IMR-90 (cell line): ENCODE data around the gene HMX2. TPM values are rescaled to one million over a fixed set of nuclear protein-coding genes. Genes with fewer than 3 reads are reported as not detected.

Source experiments
- ATAC-seq: fragments of 200-7000 bp; cut with Tn5 transposase; 2 replicates; pipeline ENCODE4 v1.9.1; 2020; ENCODE audit warnings: low read depth, mild to moderate bottlenecking, moderate library complexity
- BruUV-seq: library from RNA; stranded (reverse); fragments of 400-500 nt; replicated peaks from 2 replicates; lab custom pipeline; 2021; lab: Mats Ljungman, UMichigan
- CTCF ChIA-PET: fragments of 300-600 bp; formaldehyde crosslinking; extraction: SDS; loops from one replicate; lab custom pipeline; 2021; ENCODE audit warnings: antibody characterized with exemption; lab: Yijun Ruan, JAX
- POLR2A ChIA-PET: fragments of 300-600 bp; sonication (Branson Sonifier 250); formaldehyde crosslinking; loops from one replicate; lab custom pipeline; 2022; ENCODE audit warnings: antibody characterized with exemption; ENCODE audit not compliant: unreplicated experiment; lab: Charles Lee
- DNase-seq: peaks from one replicate; pipeline ENCODE4 v3.0.0; 2013
- H2AFZ ChIP-seq: replicated peaks from 2 replicates; pipeline ENCODE3; 2013; ENCODE audit warnings: low read length, mild to moderate bottlenecking; ENCODE audit not compliant: poor library complexity
- H2AK5ac ChIP-seq: 2 replicates; pipeline ENCODE4 v1.6.1; 2013; ENCODE audit warnings: low read depth, low read length, inconsistent platforms
- H2AK9ac ChIP-seq: replicated peaks from 2 replicates; pipeline ENCODE3; 2013; ENCODE audit warnings: mild to moderate bottlenecking, low read depth, low read length, moderate library complexity; ENCODE audit not compliant: poor library complexity
- H2BK120ac ChIP-seq: 2 replicates; pipeline ENCODE4 v1.6.1; 2013; ENCODE audit warnings: low read depth, low read length, inconsistent platforms
- H2BK15ac ChIP-seq: 3 replicates; pipeline ENCODE4 v1.6.1; 2013; ENCODE audit warnings: low read depth, low read length, inconsistent platforms
- H2BK20ac ChIP-seq: 2 replicates; pipeline ENCODE4 v1.6.1; 2013; ENCODE audit warnings: low read depth, mild to moderate bottlenecking, inconsistent platforms, low read length, moderate library complexity
- H2BK5ac ChIP-seq: 2 replicates; pipeline ENCODE4 v1.6.1; 2013; ENCODE audit warnings: mild to moderate bottlenecking, low read depth, low read length, inconsistent platforms; ENCODE audit not compliant: poor library complexity, severe bottlenecking
- H3K14ac ChIP-seq: replicated peaks from 2 replicates; pipeline ENCODE4 v1.6.1; 2013; ENCODE audit warnings: low read depth, low read length, inconsistent platforms
- H3K18ac ChIP-seq: 2 replicates; pipeline ENCODE4 v1.6.1; 2013; ENCODE audit warnings: low read depth, low read length, control low read depth
- H3K23ac ChIP-seq: 2 replicates; pipeline ENCODE4 v1.6.1; 2013; ENCODE audit warnings: low read depth, low read length, inconsistent platforms
- H3K27ac ChIP-seq: 2 replicates; pipeline ENCODE4 v1.5.1; 2013; ENCODE audit warnings: mild to moderate bottlenecking, control low read depth, low read length; ENCODE audit not compliant: insufficient read depth
- H3K27me3 ChIP-seq: 2 replicates; pipeline ENCODE4 v1.6.1; 2013; ENCODE audit warnings: low read length; ENCODE audit not compliant: control insufficient read depth, insufficient read depth
- H3K36me3 ChIP-seq: 2 replicates; pipeline ENCODE4 v1.6.1; 2013; ENCODE audit warnings: low read length, mixed read lengths; ENCODE audit not compliant: control insufficient read depth, insufficient read depth
- H3K4ac ChIP-seq: 2 replicates; pipeline ENCODE4 v1.6.1; 2013; ENCODE audit warnings: low read depth, low read length, inconsistent platforms
- H3K4me1 ChIP-seq: 2 replicates; pipeline ENCODE4 v1.6.1; 2013; ENCODE audit warnings: low read length, mixed read lengths; ENCODE audit not compliant: control insufficient read depth, insufficient read depth
- H3K4me2 ChIP-seq: 2 replicates; pipeline ENCODE4 v1.6.1; 2013; ENCODE audit warnings: low read depth, mild to moderate bottlenecking, control low read depth, low read length, moderate library complexity
- H3K4me3 ChIP-seq: 2 replicates; pipeline ENCODE4 v1.5.1; 2013; ENCODE audit warnings: low read depth, mild to moderate bottlenecking, control low read depth, low read length, moderate library complexity; ENCODE audit not compliant: insufficient read depth
- H3K56ac ChIP-seq: 2 replicates; pipeline ENCODE4 v1.6.1; 2013; ENCODE audit warnings: low read length, inconsistent platforms; ENCODE audit not compliant: insufficient read depth; ENCODE audit errors: extremely low read depth
- H3K79me1 ChIP-seq, 2 experiments: 2 replicates each; pipeline ENCODE4 v1.6.1; 2013; ENCODE audit warnings: low read length in 2 of 2, inconsistent platforms in 1 of 2, low read depth in 1 of 2
- H3K9ac ChIP-seq: 2 replicates; pipeline ENCODE4 v1.6.1; 2013; ENCODE audit warnings: low read depth, low read length, control low read depth
- H3K9me1 ChIP-seq: 2 replicates; pipeline ENCODE4 v1.6.1; 2013; ENCODE audit warnings: low read length, inconsistent platforms; ENCODE audit not compliant: insufficient read depth
- H3K9me3 ChIP-seq: 2 replicates; pipeline ENCODE4 v1.6.1; 2013; ENCODE audit warnings: low read length; ENCODE audit not compliant: control insufficient read depth, insufficient read depth
- H4K20me1 ChIP-seq: 2 replicates; pipeline ENCODE4 v1.6.1; 2013; ENCODE audit warnings: low read length, inconsistent platforms; ENCODE audit not compliant: insufficient read depth
- H4K5ac ChIP-seq: 2 replicates; pipeline ENCODE4 v1.6.1; 2013; ENCODE audit warnings: mild to moderate bottlenecking, low read depth, low read length, control low read depth
- H4K8ac ChIP-seq, 2 experiments: 2 replicates each; pipeline ENCODE4 v1.6.1; 2013; ENCODE audit warnings: low read depth in 2 of 2, low read length in 2 of 2, control low read depth in 1 of 2, inconsistent platforms in 1 of 2
- H4K91ac ChIP-seq: 2 replicates; pipeline ENCODE4 v1.6.1; 2013; ENCODE audit warnings: low read depth, low read length, inconsistent platforms; ENCODE audit not compliant: insufficient read depth
- BHLHE40 ChIP-seq: fragments of 150-350 bp; IDR thresholded peaks from 2 replicates; pipeline ENCODE4 v1.6.1; 2016; ENCODE audit warnings: mild to moderate bottlenecking, low read depth, low read length
- CEBPB ChIP-seq: IDR thresholded peaks from 2 replicates; pipeline ENCODE4 v1.6.1; 2012; ENCODE audit warnings: low read depth, low read length, improper control_type of control experiment
- CHD1 ChIP-seq: IDR thresholded peaks from 2 replicates; pipeline ENCODE4 v1.6.1; 2012; ENCODE audit warnings: low read depth, low read length, improper control_type of control experiment
- ELK1 ChIP-seq: fragments of 150-350 bp; IDR thresholded peaks from 2 replicates; pipeline ENCODE4 v1.6.1; 2016; ENCODE audit warnings: low read depth, mild to moderate bottlenecking, low read length, moderate library complexity, borderline replicate concordance
- MAFK ChIP-seq: IDR thresholded peaks from 2 replicates; pipeline ENCODE4 v1.6.1; 2012; ENCODE audit warnings: low read depth, low read length, improper control_type of control experiment
- MAZ ChIP-seq: IDR thresholded peaks from 2 replicates; pipeline ENCODE4 v1.6.1; 2012; ENCODE audit warnings: low read depth, mild to moderate bottlenecking, low read length, improper control_type of control experiment, moderate library complexity, borderline replicate concordance
- NFE2L2 ChIP-seq: fragments of 150-350 bp; IDR thresholded peaks from 2 replicates; pipeline ENCODE4 v1.6.1; 2016; ENCODE audit warnings: low read depth, mild to moderate bottlenecking, low read length
- RCOR1 ChIP-seq: IDR thresholded peaks from 2 replicates; pipeline ENCODE4 v1.6.1; 2012; ENCODE audit warnings: mild to moderate bottlenecking, low read length, improper control_type of control experiment; ENCODE audit not compliant: insufficient replicate concordance
- WGBS, 2 experiments: methylation state at CpG; one replicate each; pipeline versions ENCODE4 v1.1.5 to v1.1.7; 2013; ENCODE audit warnings: missing lambda C conversion rate in 2 of 2; ENCODE audit not compliant: insufficient read length in 1 of 2; ENCODE audit errors: extremely low coverage in 2 of 2; 5-methylcytosine and 5-hydroxymethylcytosine counted together
- dilution Hi-C: fragments of 300-500 bp; cut with HindIII; formaldehyde crosslinking; loops from one replicate; pipeline ENCODE4 v1.14.3; 2018; ENCODE audit warnings: low sequenced_read_pairs; ENCODE audit not compliant: unreplicated experiment
- in situ Hi-C: fragments of 300-500 bp; cut with MboI; formaldehyde crosslinking; loops from 3 replicates; pipeline ENCODE4 v1.14.3; 2019; ENCODE audit warnings: low sequenced_read_pairs, inconsistent platforms, mixed read lengths
- intact Hi-C: fragments of 100-400 bp; cut with micrococcal nuclease; formaldehyde crosslinking; loops from 2 replicates; pipeline ENCODE4 v1.10.0; 2022
- polyA plus RNA-seq, 3 experiments: library from polyadenylated mRNA; depleted of rRNA; stranded (reverse); fragments of >200 nt; gene quantifications; 2 replicates each; pipeline ENCODE4 v1.2.3, GENCODE V29; 2012; ENCODE audit warnings: low replicate concordance in 1 of 3
- total RNA-seq: library from RNA; depleted of rRNA; stranded (reverse); fragments of >200 nt; gene quantifications from 2 replicates; pipeline ENCODE4 v1.2.3, GENCODE V29; 2012
- TF ChIP-seq, protein P1 (sequence below): fragments of 150-350 bp; IDR thresholded peaks from 2 replicates; pipeline ENCODE4 v1.6.1; 2017; ENCODE audit warnings: mild to moderate bottlenecking, antibody characterized with exemption, low read length, low read depth

The HMX2 gene
- total and polyA plus RNA-seq, 2 of the 4 experiments (the other 2 are of a cell fraction): not detected

GRCh38 chr10:123156078-123156477 lies 8.1 kb downstream of the HMX2 start:
- H3K4me3 ChIP-seq: no peak overlapping the region; the same call in 1 of the 2 replicates

More at GRCh38 chr10:123156078-123156477, 8.1 kb downstream of the HMX2 start:
- H3K4ac ChIP-seq: no peak overlapping the region
- no CpG with 5 or more reads among the region's 2 CpGs for WGBS, 2 experiments
- dilution Hi-C loops: no loop called here
- no peaks in the 10 kb centered on the region for H3K9me1 ChIP-seq
- H3K79me1 ChIP-seq: peaks cover 3 to 27% of the 10 kb centered on the region in 2 experiments
- H3K4me2 ChIP-seq: peak overlapping the region; percentile 98; the same call in 1 of the 2 replicates
- peaks cover 22% of the 10 kb centered on the region for H4K20me1 ChIP-seq
- no peak overlapping the region for H2BK20ac ChIP-seq
- peaks cover 1% of the 10 kb centered on the region for H3K4me1 ChIP-seq
- H3K56ac ChIP-seq: no peak overlapping the region
- in situ Hi-C loops: loop anchor here (25.0 kb wide), 2 partner anchors 294 to 1019 kb away; no protein-coding TSS in a partner anchor
- intact Hi-C loops: loop anchor here (10.0 kb wide), 2 partner anchors 301 to 1259 kb away; partner anchors contain the start of gene OAT
- peaks cover 6% of the 10 kb centered on the region for H3K36me3 ChIP-seq
- no peak overlapping the region for H2AFZ ChIP-seq
- H2BK15ac ChIP-seq: no peak overlapping the region
- DNase-seq (peak; percentile 53), ATAC-seq (no peak)
- H3K9ac ChIP-seq: no peak overlapping the region
- CTCF ChIA-PET: interaction anchor here (0.6 kb wide), 1 partner anchor 25 kb away, joined by 3 read pairs; no protein-coding TSS in a partner anchor
- H3K23ac ChIP-seq: peak overlapping the region; percentile 32; the same call in 1 of the 2 replicates
- no peak overlapping the region for H4K91ac ChIP-seq
- no peak overlapping the region; a peak in 1 of 4 replicates for H4K8ac ChIP-seq
- H2BK120ac ChIP-seq: no peak overlapping the region
- H2AK9ac ChIP-seq: no peak overlapping the region
- H2AK5ac ChIP-seq: no peak overlapping the region
- POLR2A ChIA-PET: no interaction called here
- TF ChIP-seq NFE2L2 (no peak), MAFK (peak; percentile 39), CHD1 (no peak), RCOR1 (no peak), MAZ (no peak), CEBPB (peak; percentile 17; the same call in 1 of the 2 replicates), BHLHE40 (no peak), ELK1 (no peak)
- TF ChIP-seq, protein P1, sequence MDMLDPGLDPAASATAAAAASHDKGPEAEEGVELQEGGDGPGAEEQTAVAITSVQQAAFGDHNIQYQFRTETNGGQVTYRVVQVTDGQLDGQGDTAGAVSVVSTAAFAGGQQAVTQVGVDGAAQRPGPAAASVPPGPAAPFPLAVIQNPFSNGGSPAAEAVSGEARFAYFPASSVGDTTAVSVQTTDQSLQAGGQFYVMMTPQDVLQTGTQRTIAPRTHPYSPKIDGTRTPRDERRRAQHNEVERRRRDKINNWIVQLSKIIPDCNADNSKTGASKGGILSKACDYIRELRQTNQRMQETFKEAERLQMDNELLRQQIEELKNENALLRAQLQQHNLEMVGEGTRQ: no peak
- no TSS peak for BruUV-seq
- H3K14ac ChIP-seq: no peak overlapping the region
- H4K5ac ChIP-seq: no peak overlapping the region
- no peak overlapping the region; the same call in 1 of the 2 replicates for H3K18ac ChIP-seq
- 0 out of 2 replicates have a peak, but pooled peaks cover 3% of the 10 kb centered on the region for H3K9me3 ChIP-seq
- no peak overlapping the region for H3K27ac ChIP-seq
- peaks cover 11% of the 10 kb centered on the region for H3K27me3 ChIP-seq
- peak overlapping the region; percentile 56 for H2BK5ac ChIP-seq
